Measurements from ENCODE around the gene CCDC7.

CCDC7 gene

GRCh38 chr10:32426186-32426585 lies 19.8 kb upstream of the CCDC7 start:
- Histone ChIP-seq H2BK5ac (ENCODE audit: low read length) (no peak overlapping the region), H4K91ac (ENCODE audit: low read depth, low read length, poor library complexity) (no peak overlapping the region), H2BK120ac (ENCODE audit: low read depth, low read length) (no peak overlapping the region), H3K23ac (ENCODE audit: low read depth, low read length, poor library complexity) (no peak overlapping the region), H3K27me3 (ENCODE audit: control insufficient read depth in 3 of 3, insufficient read depth in 3 of 3, low read depth in 1 of 3, low read length in 3 of 3) (no peaks in the 10 kb centered on the region), H2AK5ac (ENCODE audit: low read depth, low read length) (no peak overlapping the region), H2BK12ac (ENCODE audit: low read length) (no peak overlapping the region), H3K18ac (ENCODE audit: low read length) (no peak overlapping the region), H3K4me1 (ENCODE audit: control insufficient read depth in 2 of 2, insufficient read depth in 1 of 2, low read depth in 1 of 2, low read length in 2 of 2) (no peaks in the 10 kb centered on the region), H3K36me3 (replicated peaks in 1 of 2; ENCODE audit: control insufficient read depth in 2 of 2, insufficient read depth in 2 of 2, low read length in 2 of 2) (no peaks in the 10 kb centered on the region), H2BK15ac (ENCODE audit: low read length) (no peak overlapping the region), H3K4me3 (ENCODE audit: low read length in 2 of 2) (no peak overlapping the region), H4K8ac (ENCODE audit: low read depth, low read length) (no peak overlapping the region), H3K27ac (replicated peaks; ENCODE audit: low read length) (no peak overlapping the region), H3K4me2 (ENCODE audit: insufficient read depth, low read length, poor library complexity, severe bottlenecking) (no peak overlapping the region), H3K9me3 (replicated peaks in 1 of 2; ENCODE audit: control insufficient read depth in 2 of 2, insufficient read depth in 1 of 2, low read depth in 1 of 2, low read length in 2 of 2) (peaks cover 0 to 2% of the 10 kb centered on the region in 2 donors), H3K9ac (ENCODE audit: low read depth, low read length, poor library complexity) (no peak overlapping the region), H3K4ac (ENCODE audit: low read length) (no peak overlapping the region), H3K79me1 (ENCODE audit: low read depth, low read length) (no peaks in the 10 kb centered on the region), H2AFZ (ENCODE audit: low read length) (no peak overlapping the region), H3K14ac (ENCODE audit: low read length) (no peak overlapping the region)
- WGBS, 2 donors (ENCODE audit: extremely low coverage in 2 of 2, insufficient read length in 2 of 2, insufficient replicate concordance in 1 of 2) = no CpG with 5 or more reads among the region's 2 CpGs
- DNase-seq (ENCODE audit: low spot score) = no peak

- no peak overlapping the region for H2BK12ac ChIP-seq (ENCODE audit: low read length)
- H2AK5ac ChIP-seq (ENCODE audit: low read depth, low read length) = no peak overlapping the region
- peaks cover 0 to 2% of the 10 kb centered on the region in 2 donors for H3K9me3 ChIP-seq (replicated peaks in 1 of 2; ENCODE audit: control insufficient read depth in 2 of 2, insufficient read depth in 1 of 2, low read depth in 1 of 2, low read length in 2 of 2)
- H3K4ac ChIP-seq (ENCODE audit: low read length) = no peak overlapping the region
- H2BK120ac ChIP-seq (ENCODE audit: low read depth, low read length) = no peak overlapping the region
- no peaks in the 10 kb centered on the region for H3K4me1 ChIP-seq (ENCODE audit: control insufficient read depth in 2 of 2, insufficient read depth in 1 of 2, low read depth in 1 of 2, low read length in 2 of 2)
- H3K4me2 ChIP-seq (ENCODE audit: insufficient read depth, low read length, poor library complexity, severe bottlenecking) = no peak overlapping the region
- no peak overlapping the region for H2BK5ac ChIP-seq (ENCODE audit: low read length)
- H3K36me3 ChIP-seq (replicated peaks in 1 of 2; ENCODE audit: control insufficient read depth in 2 of 2, insufficient read depth in 2 of 2, low read length in 2 of 2) = no peaks in the 10 kb centered on the region
- no peak overlapping the region for H3K14ac ChIP-seq (ENCODE audit: low read length)
- no peak overlapping the region for H3K9ac ChIP-seq (ENCODE audit: low read depth, low read length, poor library complexity)
- no peaks in the 10 kb centered on the region for H3K79me1 ChIP-seq (ENCODE audit: low read depth, low read length)
- no peak overlapping the region for H3K23ac ChIP-seq (ENCODE audit: low read depth, low read length, poor library complexity)
- DNase-seq (ENCODE audit: low spot score) = no peak
- WGBS, 2 donors (ENCODE audit: extremely low coverage in 2 of 2, insufficient read length in 2 of 2, insufficient replicate concordance in 1 of 2) = no CpG with 5 or more reads among the region's 1 CpG
- no peak overlapping the region for H3K27ac ChIP-seq (replicated peaks; ENCODE audit: low read length)
- no peak overlapping the region for H3K18ac ChIP-seq (ENCODE audit: low read length)
- no peak overlapping the region for H2AFZ ChIP-seq (ENCODE audit: low read length)
- no peak overlapping the region for H4K91ac ChIP-seq (ENCODE audit: low read depth, low read length, poor library complexity)
- no peak overlapping the region for H4K8ac ChIP-seq (ENCODE audit: low read depth, low read length)
- H3K27me3 ChIP-seq (ENCODE audit: control insufficient read depth in 3 of 3, insufficient read depth in 3 of 3, low read depth in 1 of 3, low read length in 3 of 3) = peaks cover 0 to 2% (median 0%) of the 10 kb centered on the region in 3 experiments
- H3K4me3 ChIP-seq (ENCODE audit: low read length in 2 of 2) = no peak overlapping the region
- no peak overlapping the region for H2BK15ac ChIP-seq (ENCODE audit: low read length)
Observed at GRCh38 chr10:32433542-32433941, 12.4 kb upstream of the CCDC7 start.

- no peaks in the 10 kb centered on the region for H3K36me3 ChIP-seq (replicated peaks in 1 of 2; ENCODE audit: control insufficient read depth in 2 of 2, insufficient read depth in 2 of 2, low read length in 2 of 2)
- peaks cover 0 to 2% of the 10 kb centered on the region in 2 donors for H3K9me3 ChIP-seq (replicated peaks in 1 of 2; ENCODE audit: control insufficient read depth in 2 of 2, insufficient read depth in 1 of 2, low read depth in 1 of 2, low read length in 2 of 2)
- H3K4me2 ChIP-seq (ENCODE audit: insufficient read depth, low read length, poor library complexity, severe bottlenecking) = no peak overlapping the region
- no peak overlapping the region for H3K4me3 ChIP-seq (ENCODE audit: low read length in 2 of 2)
- H3K14ac ChIP-seq (ENCODE audit: low read length) = no peak overlapping the region
- H2BK120ac ChIP-seq (ENCODE audit: low read depth, low read length) = no peak overlapping the region
- no peak overlapping the region for H3K18ac ChIP-seq (ENCODE audit: low read length)
- no peak overlapping the region for H2BK12ac ChIP-seq (ENCODE audit: low read length)
- no peak overlapping the region for H4K8ac ChIP-seq (ENCODE audit: low read depth, low read length)
- no peak for DNase-seq (ENCODE audit: low spot score)
- no peaks in the 10 kb centered on the region for H3K4me1 ChIP-seq (ENCODE audit: control insufficient read depth in 2 of 2, insufficient read depth in 1 of 2, low read depth in 1 of 2, low read length in 2 of 2)
- H4K91ac ChIP-seq (ENCODE audit: low read depth, low read length, poor library complexity) = no peak overlapping the region
- no peak overlapping the region for H3K27ac ChIP-seq (replicated peaks; ENCODE audit: low read length)
- no peak overlapping the region for H2AK5ac ChIP-seq (ENCODE audit: low read depth, low read length)
- no peak overlapping the region for H3K4ac ChIP-seq (ENCODE audit: low read length)
- H2AFZ ChIP-seq (ENCODE audit: low read length) = no peak overlapping the region
- H3K79me1 ChIP-seq (ENCODE audit: low read depth, low read length) = no peaks in the 10 kb centered on the region
- H3K27me3 ChIP-seq (ENCODE audit: control insufficient read depth in 3 of 3, insufficient read depth in 3 of 3, low read depth in 1 of 3, low read length in 3 of 3) = peaks cover 0 to 13% (median 0%) of the 10 kb centered on the region in 3 experiments
- H3K23ac ChIP-seq (ENCODE audit: low read depth, low read length, poor library complexity) = no peak overlapping the region
- no peak overlapping the region for H2BK15ac ChIP-seq (ENCODE audit: low read length)
- no peak overlapping the region for H2BK5ac ChIP-seq (ENCODE audit: low read length)
- H3K9ac ChIP-seq (ENCODE audit: low read depth, low read length, poor library complexity) = no peak overlapping the region
Observed at GRCh38 chr10:32436215-32436614, 9.7 kb upstream of the CCDC7 start.

GRCh38 chr10:32437334-32437733 lies 8.6 kb upstream of the CCDC7 start:
- Histone ChIP-seq H2AK5ac (ENCODE audit: low read depth, low read length) (no peak overlapping the region), H3K18ac (ENCODE audit: low read length) (no peak overlapping the region), H3K23ac (ENCODE audit: low read depth, low read length, poor library complexity) (no peak overlapping the region), H2BK12ac (ENCODE audit: low read length) (no peak overlapping the region), H3K4ac (ENCODE audit: low read length) (no peak overlapping the region), H3K79me1 (ENCODE audit: low read depth, low read length) (no peaks in the 10 kb centered on the region), H2AFZ (ENCODE audit: low read length) (peak overlapping the region; percentile 6), H3K27ac (replicated peaks; ENCODE audit: low read length) (no peak overlapping the region), H3K4me1 (ENCODE audit: control insufficient read depth in 2 of 2, insufficient read depth in 1 of 2, low read depth in 1 of 2, low read length in 2 of 2) (no peaks in the 10 kb centered on the region), H3K4me3 (ENCODE audit: low read length in 2 of 2) (no peak overlapping the region), H3K27me3 (ENCODE audit: control insufficient read depth in 3 of 3, insufficient read depth in 3 of 3, low read depth in 1 of 3, low read length in 3 of 3) (peaks cover 0 to 13% (median 0%) of the 10 kb centered on the region in 3 experiments), H2BK15ac (ENCODE audit: low read length) (no peak overlapping the region), H3K9me3 (replicated peaks in 1 of 2; ENCODE audit: control insufficient read depth in 2 of 2, insufficient read depth in 1 of 2, low read depth in 1 of 2, low read length in 2 of 2) (peaks cover 0 to 2% of the 10 kb centered on the region in 2 donors), H2BK5ac (ENCODE audit: low read length) (no peak overlapping the region), H4K8ac (ENCODE audit: low read depth, low read length) (no peak overlapping the region), H3K9ac (ENCODE audit: low read depth, low read length, poor library complexity) (no peak overlapping the region), H3K14ac (ENCODE audit: low read length) (no peak overlapping the region), H4K91ac (ENCODE audit: low read depth, low read length, poor library complexity) (no peak overlapping the region), H2BK120ac (ENCODE audit: low read depth, low read length) (no peak overlapping the region), H3K4me2 (ENCODE audit: insufficient read depth, low read length, poor library complexity, severe bottlenecking) (no peak overlapping the region), H3K36me3 (replicated peaks in 1 of 2; ENCODE audit: control insufficient read depth in 2 of 2, insufficient read depth in 2 of 2, low read length in 2 of 2) (no peaks in the 10 kb centered on the region)
- no peak for DNase-seq (ENCODE audit: low spot score)
- no CpG with 5 or more reads among the region's 2 CpGs for WGBS, 2 donors (ENCODE audit: extremely low coverage in 2 of 2, insufficient read length in 2 of 2, insufficient replicate concordance in 1 of 2)
